ENCODE measurements around the gene PDCD6IP. TPM values are rescaled to one million over a fixed set of nuclear protein-coding genes. Genes with fewer than 3 reads are reported as not detected.

The PDCD6IP gene
- total RNA-seq, 1 donor from 2014 or later = 184 TPM

DNA sequence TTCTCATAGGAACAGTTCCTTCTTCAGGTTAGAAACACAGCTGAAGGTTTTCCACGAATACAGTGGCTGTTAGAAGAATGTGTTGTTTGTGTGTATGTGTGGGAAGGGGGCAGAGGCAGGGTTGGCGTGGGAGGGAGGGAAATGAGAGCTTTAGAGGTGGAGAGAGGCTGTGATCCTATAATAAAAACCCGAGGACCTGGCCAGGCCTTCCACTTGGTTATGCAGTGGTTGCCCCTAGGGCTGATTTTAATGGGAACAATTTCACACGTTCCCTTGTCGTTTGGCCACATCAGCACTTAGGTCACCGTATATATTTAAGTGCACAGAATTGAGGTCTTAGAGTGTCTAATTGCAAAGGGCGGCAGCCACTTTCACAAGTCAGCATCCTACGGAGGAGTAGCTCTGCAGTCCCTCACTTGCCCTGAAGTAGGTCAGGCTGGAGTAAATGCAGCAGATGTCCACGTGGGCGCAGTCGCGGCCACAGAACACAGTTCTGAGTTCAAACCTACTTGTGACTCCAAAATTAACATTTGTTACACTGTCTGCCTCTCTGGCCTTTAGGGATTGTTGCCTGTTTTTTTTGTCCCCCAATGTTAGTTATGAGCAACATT, 85.6 kb downstream of the PDCD6IP start:
- intact Hi-C loops (cut with DNase I) = no loop called here
- peak overlapping the region in 1 of 2 donors; percentile 14 for H3K4me3 ChIP-seq
- DNase-seq (ENCODE audit: extremely low spot score in 2 of 2) = no peak
- H3K9me3 ChIP-seq = no peaks in the 10 kb centered on the region
- TF ChIP-seq, protein P1, sequence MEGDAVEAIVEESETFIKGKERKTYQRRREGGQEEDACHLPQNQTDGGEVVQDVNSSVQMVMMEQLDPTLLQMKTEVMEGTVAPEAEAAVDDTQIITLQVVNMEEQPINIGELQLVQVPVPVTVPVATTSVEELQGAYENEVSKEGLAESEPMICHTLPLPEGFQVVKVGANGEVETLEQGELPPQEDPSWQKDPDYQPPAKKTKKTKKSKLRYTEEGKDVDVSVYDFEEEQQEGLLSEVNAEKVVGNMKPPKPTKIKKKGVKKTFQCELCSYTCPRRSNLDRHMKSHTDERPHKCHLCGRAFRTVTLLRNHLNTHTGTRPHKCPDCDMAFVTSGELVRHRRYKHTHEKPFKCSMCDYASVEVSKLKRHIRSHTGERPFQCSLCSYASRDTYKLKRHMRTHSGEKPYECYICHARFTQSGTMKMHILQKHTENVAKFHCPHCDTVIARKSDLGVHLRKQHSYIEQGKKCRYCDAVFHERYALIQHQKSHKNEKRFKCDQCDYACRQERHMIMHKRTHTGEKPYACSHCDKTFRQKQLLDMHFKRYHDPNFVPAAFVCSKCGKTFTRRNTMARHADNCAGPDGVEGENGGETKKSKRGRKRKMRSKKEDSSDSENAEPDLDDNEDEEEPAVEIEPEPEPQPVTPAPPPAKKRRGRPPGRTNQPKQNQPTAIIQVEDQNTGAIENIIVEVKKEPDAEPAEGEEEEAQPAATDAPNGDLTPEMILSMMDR (IDR thresholded peaks at IDR 0.05) = peak in 2 of 3 experiments; percentile 5 to 29
- TF ChIP-seq POLR2A (IDR thresholded peaks at IDR 0.05) = no peak
- H3K4me1 ChIP-seq = peaks cover 6% of the 10 kb centered on the region
- no peaks in the 10 kb centered on the region for H3K27me3 ChIP-seq
- H3K27ac ChIP-seq = no peak overlapping the region
- no peaks in the 10 kb centered on the region for H3K36me3 ChIP-seq

DNA sequence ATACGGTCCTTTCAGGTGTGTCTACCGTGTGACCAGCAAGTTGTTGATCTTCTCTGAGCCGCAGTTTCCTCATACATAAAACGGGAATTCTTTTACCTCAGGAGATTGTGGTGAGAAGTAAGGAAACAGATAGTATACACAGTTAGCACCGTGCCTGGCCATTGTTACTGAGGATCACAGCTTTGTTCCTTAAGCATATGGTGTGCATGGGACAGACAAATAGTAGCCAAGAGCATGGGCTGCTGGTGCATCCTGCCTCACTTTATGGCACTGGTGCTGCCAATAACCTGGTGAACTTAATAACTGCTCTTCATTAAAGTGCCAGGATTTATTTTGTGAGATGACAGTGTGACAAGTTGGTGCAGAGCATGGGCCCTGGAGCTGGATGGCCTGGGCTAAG, 86.3 kb downstream of the PDCD6IP start:
- intact Hi-C loops (cut with DNase I) = no loop called here
- H3K27me3 ChIP-seq = no peaks in the 10 kb centered on the region
- TF ChIP-seq POLR2A (IDR thresholded peaks at IDR 0.05) (no peak), POLR2AphosphoS5 (IDR thresholded peaks at IDR 0.05; ENCODE audit: insufficient read depth in 1 of 2, low read depth in 1 of 2) (no peak)
- TF ChIP-seq, protein P1 (IDR thresholded peaks at IDR 0.05) = no peak
- H3K36me3 ChIP-seq = no peaks in the 10 kb centered on the region
- peaks cover 6% of the 10 kb centered on the region for H3K4me1 ChIP-seq
- H3K27ac ChIP-seq = no peak overlapping the region
- H3K4me3 ChIP-seq = no peak overlapping the region
- no peaks in the 10 kb centered on the region for H3K9me3 ChIP-seq
- no peak for DNase-seq (ENCODE audit: extremely low spot score in 2 of 2)

DNA sequence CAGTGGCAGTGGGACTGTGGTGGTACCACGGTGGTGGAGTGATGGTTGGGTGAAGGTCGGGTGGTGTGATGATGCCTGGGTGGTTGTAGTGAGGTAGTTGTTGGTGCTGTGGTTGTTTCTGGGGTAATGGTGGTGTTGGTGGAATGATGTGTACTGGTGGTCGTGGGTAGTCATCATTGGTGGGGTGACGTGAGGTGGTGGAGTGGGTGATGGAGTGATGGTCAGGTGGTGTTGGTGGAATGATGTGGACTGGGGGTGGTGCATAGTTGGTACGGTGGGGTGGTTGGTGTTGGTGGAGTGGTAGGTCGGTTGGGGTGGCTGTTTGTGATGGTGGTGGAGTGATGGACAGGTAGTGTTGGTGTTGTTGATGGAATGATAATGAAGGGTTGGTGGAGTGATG, 87.1 kb downstream of the PDCD6IP start:
- TF ChIP-seq POLR2AphosphoS5 (IDR thresholded peaks at IDR 0.05; ENCODE audit: insufficient read depth in 1 of 2, low read depth in 1 of 2) = no peak
- TF ChIP-seq, protein P1 (IDR thresholded peaks at IDR 0.05) = no peak
- Histone ChIP-seq H3K9me3 (no peaks in the 10 kb centered on the region), H3K4me1 (peaks cover 6% of the 10 kb centered on the region), H3K27me3 (no peaks in the 10 kb centered on the region), H3K36me3 (no peaks in the 10 kb centered on the region), H3K4me3 (no peak overlapping the region), H3K27ac (no peak overlapping the region)
- DNase-seq (ENCODE audit: extremely low spot score in 2 of 2) = no peak
- intact Hi-C loops (cut with DNase I) = no loop called here

DNA sequence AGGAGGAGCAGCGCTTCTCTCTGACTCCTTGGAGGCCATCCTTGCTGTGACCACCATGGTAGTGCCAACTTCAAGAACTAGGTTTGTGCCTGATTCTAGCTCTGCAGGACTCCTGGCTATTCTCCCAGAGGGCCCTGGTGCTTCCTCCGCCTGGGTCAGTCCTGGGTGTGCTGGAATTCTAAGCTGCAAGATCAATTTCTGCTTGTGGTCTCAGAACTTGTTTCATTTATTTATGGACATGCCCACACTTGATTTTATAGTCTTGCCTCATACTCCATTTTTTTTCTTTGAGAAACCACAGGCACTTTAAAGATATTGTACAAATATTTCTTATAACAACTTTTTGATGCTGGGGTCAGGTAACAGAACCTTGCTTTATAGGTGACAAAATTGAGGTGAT, 87.6 kb downstream of the PDCD6IP start:
- H3K9me3 ChIP-seq = no peaks in the 10 kb centered on the region
- intact Hi-C loops (cut with DNase I) = no loop called here
- no peaks in the 10 kb centered on the region for H3K36me3 ChIP-seq
- no peak overlapping the region for H3K4me3 ChIP-seq
- H3K4me1 ChIP-seq = peaks cover 6% of the 10 kb centered on the region
- no peak for DNase-seq (ENCODE audit: extremely low spot score in 2 of 2)
- no peak for TF ChIP-seq POLR2A (IDR thresholded peaks at IDR 0.05)
- TF ChIP-seq POLR2AphosphoS5 (IDR thresholded peaks at IDR 0.05; ENCODE audit: insufficient read depth in 1 of 2, low read depth in 1 of 2) = no peak
- TF ChIP-seq, protein P1 (IDR thresholded peaks at IDR 0.05) = no peak
- H3K27me3 ChIP-seq = no peaks in the 10 kb centered on the region
- H3K27ac ChIP-seq = no peak overlapping the region

DNA sequence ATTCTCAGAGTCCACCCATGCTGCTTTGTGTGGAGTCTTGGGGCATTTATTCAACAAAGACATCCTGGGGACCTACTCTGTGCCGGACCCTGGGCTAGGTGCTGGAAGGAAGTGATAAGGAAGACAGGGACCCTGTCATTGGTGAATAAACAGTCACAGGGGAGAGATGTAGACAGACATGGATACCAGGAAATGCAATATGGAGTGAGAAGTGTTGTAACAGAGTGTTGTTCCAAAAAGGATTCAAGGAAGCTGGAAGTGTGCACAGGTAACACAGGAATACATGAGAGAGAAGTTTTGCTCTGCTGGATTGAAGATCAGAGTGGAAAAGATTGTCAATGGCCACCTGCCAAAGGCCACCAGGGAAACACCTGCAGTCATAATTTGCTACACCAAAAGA, 89.0 kb downstream of the PDCD6IP start:
- DNase-seq (ENCODE audit: extremely low spot score in 2 of 2) = no peak
- intact Hi-C loops (cut with DNase I) = no loop called here
- Histone ChIP-seq H3K4me1 (peaks cover 6% of the 10 kb centered on the region), H3K9me3 (no peaks in the 10 kb centered on the region), H3K4me3 (no peak overlapping the region), H3K36me3 (no peaks in the 10 kb centered on the region), H3K27me3 (no peaks in the 10 kb centered on the region), H3K27ac (no peak overlapping the region)
- TF ChIP-seq POLR2AphosphoS5 (IDR thresholded peaks at IDR 0.05; ENCODE audit: insufficient read depth in 1 of 2, low read depth in 1 of 2) = no peak
- TF ChIP-seq, protein P1 (IDR thresholded peaks at IDR 0.05) = no peak
- TF ChIP-seq POLR2A (IDR thresholded peaks at IDR 0.05) = no peak
